Naive thymus-derived CD4-positive, alpha-beta T cell (primary cell): ENCODE measurements around the gene CCR6. TPM values are rescaled to one million over a fixed set of nuclear protein-coding genes. Genes with fewer than 3 reads are reported as not detected.

ENCODE experiments used
- ATAC-seq: fragments of 150-1000 bp; cut with Tn5 transposase; 2 replicates; pipeline ENCODE4 v1.10.0; 2021; ENCODE audit warnings: mild to moderate bottlenecking, moderate library complexity
- CTCF ChIA-PET: fragments of 350-600 bp; sonication (Branson Sonifier 250); formaldehyde crosslinking; loops from one replicate; lab custom pipeline; 2021; ENCODE audit warnings: antibody characterized with exemption; lab: Charles Lee
- POLR2A ChIA-PET: fragments of 350-600 bp; sonication (Branson Sonifier 250); formaldehyde crosslinking; loops from one replicate; lab custom pipeline; 2021; ENCODE audit warnings: antibody characterized with exemption, inconsistent platforms; lab: Charles Lee
- DNase-seq, 9 donors: peaks; one replicate each; pipeline versions ENCODE4 v3.0.0 to v3.0.0-alpha.2; 2020 to 2022; ENCODE audit warnings: mixed read lengths in 1 of 9
- H3K27ac ChIP-seq: one replicate; pipeline ENCODE4 v1.7.0; 2013; ENCODE audit warnings: mild to moderate bottlenecking, low read depth, low read length, moderate library complexity
- H3K27me3 ChIP-seq, 2 donors: one replicate each; pipeline ENCODE4 v1.7.0; 2013; ENCODE audit warnings: low read length in 2 of 2, mild to moderate bottlenecking in 2 of 2, moderate library complexity in 2 of 2; ENCODE audit not compliant: control insufficient read depth in 2 of 2, insufficient read depth in 2 of 2
- H3K36me3 ChIP-seq, 3 experiments: 1 replicate in 2 of 3; 2 replicates in 1 of 3; pipeline ENCODE4 v1.7.0; 2013; ENCODE audit warnings: low read length in 3 of 3, mild to moderate bottlenecking in 3 of 3, moderate library complexity in 1 of 3; ENCODE audit not compliant: insufficient read depth in 3 of 3, control insufficient read depth in 2 of 3
- H3K4me1 ChIP-seq, 2 donors: one replicate each; pipeline ENCODE4 v1.7.0; 2013; ENCODE audit warnings: low read length in 2 of 2, mild to moderate bottlenecking in 2 of 2, moderate library complexity in 1 of 2; ENCODE audit not compliant: control insufficient read depth in 2 of 2, insufficient read depth in 2 of 2
- H3K4me3 ChIP-seq: 2 replicates; pipeline ENCODE4 v1.7.0; 2013; ENCODE audit warnings: mild to moderate bottlenecking, low read length
- H3K9me3 ChIP-seq, 3 experiments: 1 replicate in 2 of 3; 2 replicates in 1 of 3; pipeline ENCODE4 v1.7.0; 2013; ENCODE audit warnings: low read length in 3 of 3; ENCODE audit not compliant: control insufficient read depth in 2 of 3
- H3K27ac Mint-ChIP-seq, 9 donors: one replicate each; pipeline ENCODE4 v1.8.0; 2020 to 2022; ENCODE audit warnings: mixed read lengths in 9 of 9, mild to moderate bottlenecking in 8 of 9, moderate library complexity in 5 of 9, inconsistent platforms in 2 of 9
- H3K27me3 Mint-ChIP-seq, 5 donors: one replicate each; pipeline ENCODE4 v1.8.0; 2021 to 2022; ENCODE audit warnings: mixed read lengths in 5 of 5, mild to moderate bottlenecking in 1 of 5
- H3K36me3 Mint-ChIP-seq, 5 donors: one replicate each; pipeline ENCODE4 v1.8.0; 2020 to 2022; ENCODE audit warnings: mixed read lengths in 5 of 5, mild to moderate bottlenecking in 3 of 5, inconsistent platforms in 1 of 5
- H3K4me1 Mint-ChIP-seq, 7 donors: one replicate each; pipeline ENCODE4 v1.8.0; 2020 to 2022; ENCODE audit warnings: mixed read lengths in 7 of 7, mild to moderate bottlenecking in 3 of 7, inconsistent platforms in 1 of 7
- H3K4me3 Mint-ChIP-seq, 10 donors: one replicate each; pipeline ENCODE4 v1.8.0; 2020 to 2022; ENCODE audit warnings: mild to moderate bottlenecking in 10 of 10, mixed read lengths in 10 of 10, moderate library complexity in 6 of 10, inconsistent platforms in 2 of 10
- H3K9me3 Mint-ChIP-seq, 11 donors: one replicate each; pipeline ENCODE4 v1.8.0; 2020 to 2022; ENCODE audit warnings: mixed read lengths in 11 of 11, mild to moderate bottlenecking in 4 of 11, inconsistent platforms in 1 of 11, moderate library complexity in 1 of 11
- intact Hi-C, 2 donors: fragments of 100-400 bp; cut with micrococcal nuclease; formaldehyde crosslinking; loops; one replicate each; pipeline ENCODE4 v1.15.1; 2023
- polyA plus RNA-seq, 2 donors: library from polyadenylated mRNA; unstranded; fragments of 300-500 nt; fragmentation: Illumina TruSeq; gene quantifications; one replicate each; pipeline ENCODE4 v1.2.3, GENCODE V29; 2021
- total RNA-seq, 6 experiments: library from RNA in 5 of 6; stranded (reverse) in 5 of 6; gene quantifications; 1 replicate in 5 of 6; 2 replicates in 1 of 6; pipeline ENCODE4 v1.2.3 and lab custom pipeline; 2021 to 2026

The CCR6 gene
- total and polyA plus RNA-seq, 7 experiments from 2014 or later: 0.15 to 4.1 (median 0.50) TPM; not detected in 1

DNA sequence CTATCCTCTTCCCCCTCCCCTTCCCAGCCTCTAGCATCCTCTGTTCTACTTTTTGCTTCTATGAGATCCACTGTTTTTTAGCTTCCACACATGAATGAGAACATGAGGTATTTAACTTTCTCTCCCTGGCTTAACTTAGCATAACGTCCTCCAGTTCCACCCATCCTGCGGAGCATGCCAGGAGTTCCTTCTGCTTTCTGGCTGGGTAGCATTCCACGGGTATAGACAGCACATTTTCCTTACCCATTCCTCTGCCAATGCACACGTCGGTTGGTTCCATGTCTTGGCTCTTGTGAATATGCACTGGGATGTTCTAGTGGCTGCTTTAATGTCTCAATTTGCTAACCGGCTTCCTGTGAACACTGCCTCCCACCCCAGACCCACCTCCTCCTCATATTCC is 13.2 kb upstream of the CCR6 start:
- Mint-ChIP-seq H3K27ac (no peak overlapping the region), H3K4me3 (no peak overlapping the region), H3K9me3 (peaks cover 0 to 2% (median 0%) of the 10 kb centered on the region in 11 donors), H3K36me3 (no peaks in the 10 kb centered on the region), H3K27me3 (peaks cover 3 to 9% (median 8%) of the 10 kb centered on the region in 5 donors), H3K4me1 (peaks cover 0 to 13% (median 11%) of the 10 kb centered on the region in 7 donors)
- Histone ChIP-seq H3K36me3 (no peaks in the 10 kb centered on the region), H3K27me3 (no peaks in the 10 kb centered on the region), H3K27ac (no peak overlapping the region), H3K4me1 (peaks cover 0 to 4% of the 10 kb centered on the region in 2 donors), H3K9me3 (no peaks in the 10 kb centered on the region), H3K4me3 (no peak overlapping the region)
- ATAC-seq: no peak
- ChIA-PET CTCF (interaction anchor here (0.7 kb wide), 1 partner anchor 121 kb away, joined by 3 read pairs; no protein-coding TSS in a partner anchor), POLR2A (no interaction called here)
- DNase-seq: no peak
- intact Hi-C loops: no loop called here

DNA sequence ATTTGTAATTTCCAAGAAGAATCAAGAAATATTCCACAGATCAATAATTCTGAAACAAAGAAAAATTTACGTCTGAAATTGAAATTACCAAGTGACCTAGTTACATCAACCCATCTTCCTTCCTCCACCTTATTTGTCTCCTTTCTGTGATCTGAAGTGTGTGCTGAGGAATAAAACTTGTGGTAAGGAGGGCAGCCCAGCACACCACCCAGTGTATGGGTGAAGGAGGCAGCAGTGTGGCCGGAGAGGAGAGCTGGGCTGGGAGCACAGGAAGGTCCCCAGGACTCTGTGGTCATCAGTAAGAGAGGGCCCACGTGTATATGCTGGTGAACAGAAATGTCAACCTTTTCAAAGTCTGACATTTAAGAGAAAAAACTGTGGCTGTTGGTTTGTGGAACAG is 11.3 kb upstream of the CCR6 start:
- Histone ChIP-seq H3K4me1 (peaks cover 0 to 4% of the 10 kb centered on the region in 2 donors), H3K4me3 (peak overlapping the region; percentile 8), H3K27me3 (no peaks in the 10 kb centered on the region), H3K27ac (no peak overlapping the region), H3K9me3 (no peaks in the 10 kb centered on the region), H3K36me3 (no peaks in the 10 kb centered on the region)
- Mint-ChIP-seq H3K36me3 (no peaks in the 10 kb centered on the region), H3K4me3 (peak overlapping the region in 2 of 10 donors; percentile 26 to 62), H3K9me3 (no peaks in the 10 kb centered on the region), H3K4me1 (peaks cover 0 to 13% (median 11%) of the 10 kb centered on the region in 7 donors), H3K27me3 (peaks cover 3 to 9% (median 8%) of the 10 kb centered on the region in 5 donors), H3K27ac (no peak overlapping the region)
- ATAC-seq (no peak), DNase-seq (no peak)
- CTCF ChIA-PET: no interaction called here
- intact Hi-C loops: no loop called here
- POLR2A ChIA-PET: no interaction called here

DNA sequence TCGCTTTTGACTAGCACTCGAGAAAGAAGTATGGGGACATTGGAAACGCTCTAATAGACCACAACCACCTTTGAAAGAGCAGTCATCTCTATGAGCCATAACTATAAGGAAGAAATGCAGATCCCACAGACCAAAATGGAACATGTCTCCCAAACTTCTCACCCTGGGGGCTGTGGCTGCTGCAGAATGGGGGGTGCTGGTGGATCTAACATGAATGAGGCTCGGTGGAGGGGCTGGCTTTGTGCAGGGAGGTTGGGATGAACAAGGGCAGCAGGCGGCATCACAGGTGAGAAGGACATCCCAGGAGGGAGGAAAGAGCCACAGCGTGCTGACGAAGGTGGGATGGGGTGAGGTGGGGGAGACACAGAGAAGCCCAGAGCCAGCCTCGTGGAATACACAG is 10.5 kb upstream of the CCR6 start:
- no peaks in the 10 kb centered on the region for H3K36me3 ChIP-seq
- no peaks in the 10 kb centered on the region for H3K9me3 ChIP-seq
- ATAC-seq: no peak
- peaks cover 0 to 4% of the 10 kb centered on the region in 2 donors for H3K4me1 ChIP-seq
- no peaks in the 10 kb centered on the region for H3K27me3 ChIP-seq
- Mint-ChIP-seq H3K27me3 (peaks cover 3 to 9% (median 8%) of the 10 kb centered on the region in 5 donors), H3K4me3 (peak overlapping the region in 1 of 10 donors; percentile 62), H3K4me1 (peaks cover 0 to 13% (median 11%) of the 10 kb centered on the region in 7 donors), H3K9me3 (no peaks in the 10 kb centered on the region), H3K36me3 (no peaks in the 10 kb centered on the region), H3K27ac (no peak overlapping the region)
- intact Hi-C loops: no loop called here
- H3K27ac ChIP-seq: no peak overlapping the region
- ChIA-PET POLR2A (no interaction called here), CTCF (no interaction called here)
- peak overlapping the region; percentile 8 for H3K4me3 ChIP-seq
- DNase-seq: no peak

DNA sequence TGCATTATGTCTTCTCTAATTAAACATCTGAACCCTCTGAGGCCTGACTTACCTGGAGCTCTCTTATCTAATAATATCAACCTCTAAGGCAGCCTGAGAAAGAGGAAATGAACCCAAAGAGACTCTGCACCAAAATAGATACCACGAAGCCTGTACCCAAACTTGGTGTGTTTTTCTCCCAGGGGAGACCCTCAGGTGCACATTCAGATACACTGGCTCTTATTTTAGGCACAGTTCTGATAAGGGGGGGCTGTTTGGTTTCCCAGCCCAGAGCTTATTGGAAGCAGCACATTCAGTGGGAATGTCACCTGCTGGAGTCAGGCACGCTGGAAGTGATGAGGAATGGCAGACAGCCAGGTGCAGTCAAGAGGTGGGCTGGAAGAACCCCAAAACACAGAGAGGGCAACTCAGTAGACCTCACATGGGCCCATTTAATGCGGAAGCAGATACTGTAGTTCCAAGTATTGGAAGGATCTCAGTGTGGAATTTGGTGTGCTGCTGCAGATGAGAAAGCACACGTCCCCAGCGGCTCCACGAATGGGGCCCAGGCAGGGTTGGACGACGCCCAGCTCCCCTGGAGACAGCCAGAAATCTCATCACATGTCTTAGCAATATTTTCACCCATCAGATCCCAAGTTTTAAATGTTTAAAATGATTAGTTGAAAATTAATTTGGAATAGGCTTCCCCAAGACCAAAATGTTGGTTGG is 9.7 kb upstream of the CCR6 start:
- Histone ChIP-seq H3K4me3 (no peak overlapping the region), H3K27me3 (no peaks in the 10 kb centered on the region), H3K36me3 (no peaks in the 10 kb centered on the region), H3K4me1 (peaks cover 0 to 7% of the 10 kb centered on the region in 2 donors), H3K27ac (no peak overlapping the region), H3K9me3 (no peaks in the 10 kb centered on the region)
- ATAC-seq (no peak), DNase-seq (no peak)
- no peak overlapping the region for H3K27ac Mint-ChIP-seq
- no peaks in the 10 kb centered on the region for H3K9me3 Mint-ChIP-seq
- CTCF ChIA-PET: no interaction called here
- H3K36me3 Mint-ChIP-seq: no peaks in the 10 kb centered on the region
- intact Hi-C loops: no loop called here
- H3K4me3 Mint-ChIP-seq: no peak overlapping the region
- H3K27me3 Mint-ChIP-seq: peaks cover 3 to 9% (median 8%) of the 10 kb centered on the region in 5 donors
- peaks cover 0 to 20% (median 17%) of the 10 kb centered on the region in 7 donors for H3K4me1 Mint-ChIP-seq
- POLR2A ChIA-PET: no interaction called here

DNA sequence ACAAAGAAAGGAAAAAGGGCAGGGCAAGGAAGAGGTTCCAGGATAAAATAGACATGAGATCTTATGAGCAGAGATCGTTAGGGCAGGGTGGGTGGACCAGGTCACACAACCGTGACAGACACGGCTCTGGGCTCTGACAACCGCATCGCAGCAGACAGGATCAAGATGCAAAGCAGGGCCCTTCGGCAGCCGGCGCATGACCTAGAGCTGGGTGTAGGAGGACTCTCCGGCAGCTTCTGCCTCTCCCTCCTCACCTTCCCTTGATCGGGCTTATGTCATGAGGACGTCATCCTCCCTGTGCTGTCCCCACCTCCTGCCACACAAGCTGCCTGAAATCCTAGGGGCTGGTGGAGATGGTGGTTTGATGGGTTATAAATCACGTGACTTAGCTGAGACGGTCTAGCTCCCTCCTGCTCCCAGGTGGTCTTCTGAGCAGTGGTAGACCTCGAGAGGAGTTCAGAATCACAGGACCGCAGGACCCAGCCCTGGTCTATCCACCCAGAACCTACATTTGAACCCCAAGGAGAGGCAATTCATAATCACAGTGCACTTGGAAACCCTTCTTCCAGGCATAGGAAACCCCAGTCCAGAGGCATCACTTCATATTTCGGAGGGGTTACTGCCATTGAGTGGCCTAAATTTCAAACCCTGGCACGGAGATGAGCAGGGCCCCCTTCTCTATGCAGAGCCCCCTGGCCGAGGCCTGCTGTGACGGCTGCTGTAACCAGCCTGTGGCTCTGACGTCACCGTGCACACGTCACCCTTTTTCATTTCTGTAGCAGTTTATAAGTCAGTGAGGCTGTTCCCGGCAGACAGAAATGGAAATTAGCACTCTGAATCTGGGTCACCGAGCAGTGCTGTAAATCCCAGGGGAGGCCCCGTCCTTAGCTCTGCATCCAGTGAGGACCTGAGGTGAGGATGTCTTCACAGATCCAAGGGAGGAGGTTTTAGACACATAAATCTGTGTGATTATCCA is 8.7 kb upstream of the CCR6 start:
- H3K27me3 Mint-ChIP-seq: peaks cover 3 to 9% (median 7%) of the 10 kb centered on the region in 5 donors
- H3K4me3 Mint-ChIP-seq: no peak overlapping the region
- H3K36me3 ChIP-seq: no peaks in the 10 kb centered on the region
- intact Hi-C loops: no loop called here
- H3K27ac Mint-ChIP-seq: no peak overlapping the region
- no peak overlapping the region for H3K27ac ChIP-seq
- DNase-seq (no peak), ATAC-seq (peak; percentile 82)
- H3K4me3 ChIP-seq: no peak overlapping the region
- no peaks in the 10 kb centered on the region for H3K36me3 Mint-ChIP-seq
- H3K4me1 ChIP-seq: peaks cover 10 to 16% of the 10 kb centered on the region in 2 donors
- POLR2A ChIA-PET: no interaction called here
- CTCF ChIA-PET: no interaction called here
- no peaks in the 10 kb centered on the region for H3K9me3 ChIP-seq
- no peaks in the 10 kb centered on the region for H3K9me3 Mint-ChIP-seq
- H3K27me3 ChIP-seq: no peaks in the 10 kb centered on the region
- H3K4me1 Mint-ChIP-seq: peaks cover 0 to 30% (median 28%) of the 10 kb centered on the region in 7 donors

DNA sequence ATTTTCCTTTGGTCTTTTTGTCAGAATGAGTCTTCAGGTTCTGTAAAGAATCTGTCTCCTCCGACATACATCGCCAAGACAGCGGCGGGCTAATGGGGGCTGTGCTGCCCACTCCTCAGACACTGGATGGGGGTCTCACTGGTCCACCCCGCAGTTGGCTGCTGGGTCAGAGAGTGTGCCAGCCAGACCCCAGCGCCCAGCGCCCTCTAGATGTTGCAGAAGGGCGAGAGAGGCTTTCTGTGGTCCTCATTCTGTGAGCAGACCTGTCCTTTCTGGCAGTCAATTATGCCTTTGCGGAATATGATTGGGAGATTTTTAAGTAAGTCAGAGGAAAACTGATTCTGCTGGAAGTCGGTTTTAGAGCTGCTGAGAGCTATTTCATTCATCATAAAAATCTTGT is 7.8 kb upstream of the CCR6 start:
- Mint-ChIP-seq H3K4me1 (peaks cover 5 to 36% (median 29%) of the 10 kb centered on the region in 7 donors), H3K9me3 (no peaks in the 10 kb centered on the region), H3K4me3 (no peak overlapping the region), H3K36me3 (no peaks in the 10 kb centered on the region), H3K27me3 (peaks cover 0 to 7% (median 2%) of the 10 kb centered on the region in 5 donors), H3K27ac (peak overlapping the region in 1 of 9 donors; percentile 7)
- CTCF ChIA-PET: no interaction called here
- Histone ChIP-seq H3K4me1 (peaks cover 15 to 25% of the 10 kb centered on the region in 2 donors), H3K36me3 (no peaks in the 10 kb centered on the region), H3K9me3 (no peaks in the 10 kb centered on the region), H3K27ac (no peak overlapping the region), H3K4me3 (no peak overlapping the region), H3K27me3 (no peaks in the 10 kb centered on the region)
- intact Hi-C loops: no loop called here
- DNase-seq (no peak), ATAC-seq (no peak)
- POLR2A ChIA-PET: no interaction called here
